Heart right ventricle (tissue), 16 donors: ENCODE data around the gene NEB. TPM values are rescaled to one million over a fixed set of nuclear protein-coding genes. Genes with fewer than 3 reads are reported as not detected.
"Not testable (repeated sequence)": the region's sequence is repeated elsewhere in the genome, so short reads cannot be mapped to it uniquely, and the experiment has no call there.

Experiments
- ATAC-seq, 8 donors: fragments of 200-7000 bp; cut with Tn5 transposase; one replicate each; pipeline ENCODE4 v1.9.1; 2020; ENCODE audit warnings: mild to moderate bottlenecking in 8 of 8, moderate library complexity in 8 of 8, moderate number of reproducible peaks in 1 of 8
- DNase-seq, 2 donors: peaks; one replicate each; pipeline ENCODE4 v3.0.0-alpha.2; 2020
- H3K27ac ChIP-seq, 10 donors: fragments of 200-600 bp; sonication (generic) in 2 of 10; one replicate each; pipeline versions ENCODE4 v1.5.0 to v1.8.0; 2020 to 2022; ENCODE audit warnings: mild to moderate bottlenecking in 3 of 10
- H3K27me3 ChIP-seq, 7 donors: fragments of 200-600 bp; one replicate each; pipeline ENCODE4 v1.8.0; 2021 to 2022; ENCODE audit warnings: mild to moderate bottlenecking in 2 of 7
- H3K36me3 ChIP-seq, 9 donors: fragments of 200-600 bp; sonication (generic) in 1 of 9; one replicate each; pipeline versions ENCODE4 v1.5.0 to v1.8.0; 2020 to 2022; ENCODE audit warnings: mild to moderate bottlenecking in 2 of 9
- H3K4me1 ChIP-seq, 9 donors: fragments of 200-600 bp; sonication (generic) in 1 of 9; one replicate each; pipeline versions ENCODE4 v1.5.0 to v1.8.0; 2020 to 2022; ENCODE audit warnings: mild to moderate bottlenecking in 4 of 9
- H3K4me3 ChIP-seq, 10 donors: fragments of 200-600 bp; sonication (generic) in 2 of 10; one replicate each; pipeline versions ENCODE4 v1.5.0 to v1.8.0; 2020 to 2022; ENCODE audit warnings: mild to moderate bottlenecking in 7 of 10, moderate library complexity in 2 of 10
- H3K9me3 ChIP-seq, 11 donors: fragments of 200-600 bp in 10 of 11; sonication (generic) in 2 of 11; one replicate each; pipeline versions ENCODE4 v1.5.0 to v1.8.0; 2013 to 2022; ENCODE audit warnings: mild to moderate bottlenecking in 2 of 11, control low read depth in 1 of 11, moderate library complexity in 1 of 11
- WGBS, 2 donors: extraction: QIAGEN DNeasy Blood & Tissue Kit; methylation state at CpG; one replicate each; pipeline ENCODE4 v1.1.7; 2013; ENCODE audit warnings: inconsistent platforms in 1 of 2; 5-methylcytosine and 5-hydroxymethylcytosine counted together
- intact Hi-C, 10 donors: fragments of 100-400 bp; cut with DNase I; formaldehyde crosslinking; loops; one replicate each; pipeline versions ENCODE4 v1.11.1 to v1.14.2; 2022
- polyA plus RNA-seq, 2 donors: library from polyadenylated mRNA; stranded (reverse); fragments of 200-250 nt; gene quantifications; one replicate each; pipeline ENCODE4 v1.2.3, GENCODE V29; 2013
- total RNA-seq, 10 donors: library from RNA; stranded (reverse); fragmentation: NEBNext Ultra II Directional in 3 of 10; extraction: Animal tissue kit (Norgen Biotek cat#: 25700) in 3 of 10; gene quantifications; one replicate each; pipeline versions ENCODE4 v1.2.1 to v1.2.4, GENCODE V29; 2021 to 2023
- TF ChIP-seq, protein P1 (sequence below), 9 donors: fragments of 200-600 bp; sonication (generic) in 2 of 9; IDR thresholded peaks; one replicate each; pipeline versions ENCODE4 v1.5.0 to v1.8.0; 2021 to 2022; ENCODE audit warnings: antibody characterized with exemption in 9 of 9, mild to moderate bottlenecking in 5 of 9, moderate library complexity in 1 of 9
- donor health status: Arrhythmogenic right ventricular cardiomyopathy.
- donor health status: ischemic (EF 13 %, LVEDD 7.1; RV severe dilation, severe dysfunction).
- donor health status: healthy with polysubstance abuse.
- donor health status: DM: no; HTN: yes; CAD: no.
- donor health status: DM: no; HTN: no; CAD: no.
- donor health status: ischemic (EF 25% LVEDD 6.9; RV normal size, moderate dysfunction).
- donor health status: ischemic (EF 25% LVEDD 5.7; RV mildly dilated, moderate dysfunction).
- donor health status: healthy.
- donor health status: DM: yes; HTN: yes; CAD: no.
- donor health status: Ischemic cardiomyopathy.
- donor health status: ischemic (EF 35%, LVEDD 5.7; RV mildly dilated, moderate dysfunction).
- donor health status: nonischemic (EF 11% LVEDD 7.7; RV severe dilation, severe dysfunction).
- donor health status: DM: yes; HTN: yes; CAD: no.
- donor health status: PGD.
- donor health status: ischemic (EF 29% LVEDD 5.4; RV normal size, mild dysfunction).
- donor health status: nonischemic (EF 23%, LVEDD 6.1; RV moderate dilation, normal function).

The NEB gene
- total and polyA plus RNA-seq, 12 donors = 0.32 to 19.4 (median 3.8) TPM

DNA sequence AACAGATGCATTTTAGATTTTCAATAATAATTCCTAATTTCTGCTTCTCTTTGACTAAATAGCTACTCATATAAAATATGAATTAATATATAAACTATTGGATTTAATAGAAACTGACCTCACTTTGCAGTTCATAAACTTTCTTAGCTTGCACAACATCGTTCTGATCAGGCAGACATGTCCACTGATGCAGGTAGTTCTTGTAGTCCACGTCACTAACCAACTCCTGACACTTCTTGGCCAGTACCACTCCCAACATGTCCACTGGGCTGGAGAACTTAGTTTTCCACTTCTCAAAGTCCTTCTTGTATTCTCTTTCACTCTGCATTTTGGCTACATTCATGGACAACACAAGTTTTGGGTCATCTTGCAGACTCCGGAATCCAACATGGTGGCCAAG, 83.8 kb downstream of the NEB start:
- 95 to 96% methylated on average over 3 of the region's 3 CpGs for WGBS, 2 donors
- no peak overlapping the region for H3K4me3 ChIP-seq
- intact Hi-C loops = no loop called here
- TF ChIP-seq, protein P1, sequence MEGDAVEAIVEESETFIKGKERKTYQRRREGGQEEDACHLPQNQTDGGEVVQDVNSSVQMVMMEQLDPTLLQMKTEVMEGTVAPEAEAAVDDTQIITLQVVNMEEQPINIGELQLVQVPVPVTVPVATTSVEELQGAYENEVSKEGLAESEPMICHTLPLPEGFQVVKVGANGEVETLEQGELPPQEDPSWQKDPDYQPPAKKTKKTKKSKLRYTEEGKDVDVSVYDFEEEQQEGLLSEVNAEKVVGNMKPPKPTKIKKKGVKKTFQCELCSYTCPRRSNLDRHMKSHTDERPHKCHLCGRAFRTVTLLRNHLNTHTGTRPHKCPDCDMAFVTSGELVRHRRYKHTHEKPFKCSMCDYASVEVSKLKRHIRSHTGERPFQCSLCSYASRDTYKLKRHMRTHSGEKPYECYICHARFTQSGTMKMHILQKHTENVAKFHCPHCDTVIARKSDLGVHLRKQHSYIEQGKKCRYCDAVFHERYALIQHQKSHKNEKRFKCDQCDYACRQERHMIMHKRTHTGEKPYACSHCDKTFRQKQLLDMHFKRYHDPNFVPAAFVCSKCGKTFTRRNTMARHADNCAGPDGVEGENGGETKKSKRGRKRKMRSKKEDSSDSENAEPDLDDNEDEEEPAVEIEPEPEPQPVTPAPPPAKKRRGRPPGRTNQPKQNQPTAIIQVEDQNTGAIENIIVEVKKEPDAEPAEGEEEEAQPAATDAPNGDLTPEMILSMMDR (IDR thresholded peaks at IDR 0.05) = no peak
- H3K9me3 ChIP-seq = peaks cover 0 to 25% (median 9%) of the 10 kb centered on the region in 11 donors
- no peak for DNase-seq
- H3K27me3 ChIP-seq = no peaks in the 10 kb centered on the region
- no peak for ATAC-seq
- H3K27ac ChIP-seq = no peak overlapping the region
- peaks cover 0 to 4% (median 0%) of the 10 kb centered on the region in 9 donors for H3K4me1 ChIP-seq
- no peaks in the 10 kb centered on the region for H3K36me3 ChIP-seq

DNA sequence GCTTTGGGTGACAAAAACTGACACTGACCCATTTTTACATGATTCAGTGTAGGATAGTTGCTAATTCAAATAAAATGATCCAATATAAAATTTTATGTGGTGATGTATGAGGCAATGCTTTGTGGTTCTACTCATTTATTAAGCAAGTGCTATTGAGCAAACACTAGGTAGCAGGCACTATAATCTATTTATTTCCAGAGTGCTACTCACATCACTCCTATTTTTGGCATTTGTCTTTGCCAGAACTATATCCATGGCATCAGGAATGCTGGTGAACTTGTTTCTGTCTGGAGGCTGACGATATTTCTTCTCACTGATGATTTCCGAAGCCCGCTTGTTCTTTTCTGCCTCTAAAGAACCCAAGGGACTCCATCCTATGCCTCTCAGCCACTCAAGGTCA, 84.3 kb downstream of the NEB start:
- Histone ChIP-seq H3K36me3 (no peaks in the 10 kb centered on the region), H3K27ac (no peak overlapping the region)
- 83% methylated on average over 3 of the region's 3 CpGs for WGBS, 2 donors

GRCh38 chr2:151649400-151649799, 84.9 kb downstream of the NEB start:
- Histone ChIP-seq H3K9me3 (peaks cover 0 to 25% (median 9%) of the 10 kb centered on the region in 11 donors), H3K4me3 (no peak overlapping the region), H3K4me1 (peaks cover 0 to 4% (median 0%) of the 10 kb centered on the region in 9 donors), H3K27me3 (no peaks in the 10 kb centered on the region), H3K36me3 (no peaks in the 10 kb centered on the region), H3K27ac (no peak overlapping the region)
- DNase-seq (no peak), ATAC-seq (no peak)
- TF ChIP-seq, protein P1 (IDR thresholded peaks at IDR 0.05) = no peak
- intact Hi-C loops = no loop called here
- WGBS, 2 donors = 90 to 92% methylated on average over 1 of the region's 1 CpG

More for the DNA sequence above, 84.3 kb downstream of the NEB start:
- TF ChIP-seq, protein P1 (IDR thresholded peaks at IDR 0.05) = no peak
- no peak for DNase-seq
- Histone ChIP-seq H3K9me3 (peaks cover 0 to 25% (median 9%) of the 10 kb centered on the region in 11 donors), H3K4me3 (no peak overlapping the region), H3K4me1 (peaks cover 0 to 4% (median 0%) of the 10 kb centered on the region in 9 donors), H3K27me3 (no peaks in the 10 kb centered on the region)
- ATAC-seq = peak in 3 of 8 donors; percentile 56 to 74 (median 73)
- intact Hi-C loops = no loop called here

- H3K27me3 ChIP-seq, H3K36me3 ChIP-seq, ATAC-seq, H3K27ac ChIP-seq, H3K4me3 ChIP-seq, intact Hi-C loops, H3K4me1 ChIP-seq, DNase-seq: not testable (repeated sequence)
- H3K9me3 ChIP-seq = peaks cover 0 to 25% (median 9%) of the 10 kb centered on the region in 11 donors
- 91 to 95% methylated on average over 4 of the region's 4 CpGs for WGBS, 2 donors
Observed at GRCh38 chr2:151646512-151646911, 87.8 kb downstream of the NEB start.

GRCh38 chr2:151644580-151644979, 89.7 kb downstream of the NEB start:
- no peak for ATAC-seq
- WGBS, 2 donors = 95 to 98% methylated on average over 2 of the region's 2 CpGs
- DNase-seq = no peak
- Histone ChIP-seq H3K27me3 (no peaks in the 10 kb centered on the region), H3K27ac (no peak overlapping the region), H3K36me3 (no peaks in the 10 kb centered on the region), H3K9me3 (peaks cover 0 to 25% (median 9%) of the 10 kb centered on the region in 11 donors), H3K4me1 (peaks cover 0 to 4% (median 0%) of the 10 kb centered on the region in 9 donors), H3K4me3 (no peak overlapping the region)
- intact Hi-C loops = no loop called here
- TF ChIP-seq, protein P1 (IDR thresholded peaks at IDR 0.05) = no peak

DNA sequence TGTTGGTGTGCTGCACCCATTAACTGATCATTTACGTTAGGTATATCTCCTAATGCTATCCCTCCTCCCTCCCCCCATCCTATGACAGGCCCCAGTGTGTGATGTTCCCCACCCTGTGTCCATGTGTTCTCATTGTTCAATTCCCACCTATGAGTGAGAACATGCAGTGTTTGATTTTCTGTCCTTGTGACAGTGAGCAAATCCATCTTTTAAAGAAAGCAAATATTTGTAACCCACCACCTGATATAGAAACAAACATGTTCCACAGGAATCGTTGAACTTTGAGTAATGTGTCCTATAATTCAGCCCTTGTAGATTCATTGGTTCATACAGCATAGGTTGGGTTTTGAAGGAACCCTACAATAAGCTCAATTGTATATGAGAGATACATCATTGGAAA, 92.4 kb downstream of the NEB start:
- H3K4me1 ChIP-seq = peaks cover 0 to 28% (median 8%) of the 10 kb centered on the region in 9 donors
- ATAC-seq, H3K27me3 ChIP-seq, H3K27ac ChIP-seq, DNase-seq, intact Hi-C loops, H3K9me3 ChIP-seq, H3K36me3 ChIP-seq, H3K4me3 ChIP-seq: not testable (repeated sequence)
- WGBS, 2 donors = 90 to 91% methylated on average over 2 of the region's 2 CpGs
